GM23338 (cell line): ENCODE results near the gene AAR2. TPM values are rescaled to one million over a fixed set of nuclear protein-coding genes. Genes with fewer than 3 reads are reported as not detected.

Experiments
- ATAC-seq: fragments of 200-7000 bp; cut with Tn5 transposase; 3 replicates; pipeline ENCODE4 v1.9.1; 2020
- DNase-seq: peaks from one replicate; pipeline ENCODE4 v3.0.0-alpha.2; 2015; ENCODE audit warnings: low spot score
- H2AFZ ChIP-seq: fragments of 200-600 bp; sonication (generic); 2 replicates; pipeline ENCODE4 v1.8.0; 2016; ENCODE audit warnings: antibody characterized with exemption, mild to moderate bottlenecking, moderate library complexity
- H3F3A ChIP-seq: fragments of 200-600 bp; sonication (generic); replicated peaks from 2 replicates; pipeline ENCODE4 v1.8.0; 2017; ENCODE audit warnings: antibody characterized with exemption, mixed run types, low read depth
- H3K27ac ChIP-seq: fragments of 200-600 bp; sonication (generic); 2 replicates; pipeline ENCODE4 v1.6.1; 2016; ENCODE audit warnings: low read depth
- H3K27me3 ChIP-seq: fragments of 200-600 bp; sonication (generic); 2 replicates; pipeline ENCODE4 v1.8.0; 2016; ENCODE audit warnings: mild to moderate bottlenecking, mixed run types, moderate library complexity; ENCODE audit not compliant: insufficient read depth
- H3K36me3 ChIP-seq: fragments of 200-600 bp; sonication (generic); 2 replicates; pipeline ENCODE4 v1.8.0; 2016; ENCODE audit warnings: mild to moderate bottlenecking; ENCODE audit not compliant: insufficient read depth
- H3K4me1 ChIP-seq: fragments of 200-600 bp; sonication (generic); 2 replicates; pipeline ENCODE4 v1.8.0; 2016; ENCODE audit warnings: mild to moderate bottlenecking, moderate library complexity; ENCODE audit not compliant: insufficient read depth
- H3K4me2 ChIP-seq: fragments of 200-600 bp; sonication (generic); 2 replicates; pipeline ENCODE4 v1.7.1; 2017; ENCODE audit warnings: mixed run types
- H3K4me3 ChIP-seq: fragments of 200-600 bp; sonication (generic); 2 replicates; pipeline ENCODE4 v1.6.1; 2016; ENCODE audit warnings: mixed run types
- H3K79me2 ChIP-seq: fragments of 200-600 bp; sonication (generic); replicated peaks from 2 replicates; pipeline ENCODE4 v1.8.0; 2017; ENCODE audit warnings: mild to moderate bottlenecking; ENCODE audit not compliant: insufficient read depth
- H3K9me2 ChIP-seq: fragments of 200-600 bp; sonication (generic); 2 replicates; pipeline ENCODE4 v1.8.0; 2017; ENCODE audit not compliant: insufficient read depth
- H4K20me1 ChIP-seq: fragments of 200-600 bp; sonication (generic); replicated peaks from 2 replicates; pipeline ENCODE4 v1.8.0; 2017; ENCODE audit warnings: mild to moderate bottlenecking; ENCODE audit not compliant: insufficient read depth
- H3K27ac Mint-ChIP-seq: 2 replicates; pipeline ENCODE4 v1.8.0; 2020; ENCODE audit warnings: inconsistent platforms, mild to moderate bottlenecking, moderate library complexity, mixed read lengths
- H3K27me3 Mint-ChIP-seq: 3 replicates; pipeline ENCODE4 v1.8.0; 2022; ENCODE audit warnings: low read depth, mild to moderate bottlenecking, moderate library complexity, mixed read lengths, inconsistent platforms; ENCODE audit not compliant: insufficient read depth, poor library complexity
- H3K36me3 Mint-ChIP-seq: 3 replicates; pipeline ENCODE4 v1.8.0; 2021; ENCODE audit warnings: low read depth, mild to moderate bottlenecking, inconsistent platforms, moderate library complexity, mixed read lengths
- H3K4me1 Mint-ChIP-seq: 3 replicates; pipeline ENCODE4 v1.8.0; 2020; ENCODE audit warnings: mild to moderate bottlenecking, inconsistent platforms, mixed read lengths
- H3K4me3 Mint-ChIP-seq: 3 replicates; pipeline ENCODE4 v1.8.0; 2021; ENCODE audit warnings: moderate library complexity, mild to moderate bottlenecking, inconsistent platforms, mixed read lengths
- H3K9me3 Mint-ChIP-seq: 3 replicates; pipeline ENCODE4 v1.8.0; 2020; ENCODE audit warnings: moderate library complexity, mild to moderate bottlenecking, inconsistent platforms, mixed read lengths
- CREB1 ChIP-seq: fragments of 250-450 bp; sonication (Bioruptor Pico); IDR thresholded peaks from 2 replicates; pipeline ENCODE4 v1.5.0; 2020; ENCODE audit warnings: low read depth, mild to moderate bottlenecking, moderate library complexity
- CTCF ChIP-seq, 2 experiments: fragments of 200-600 bp in 1 of 2; sonication (generic) in 1 of 2; conservative IDR thresholded peaks; 2 replicates each; pipeline versions ENCODE4 v1.5.1 to v1.6.1; 2016 to 2017; ENCODE audit warnings: antibody characterized with exemption in 2 of 2, low read depth in 2 of 2, mild to moderate bottlenecking in 2 of 2, moderate library complexity in 1 of 2
- ETS1 ChIP-seq: IDR thresholded peaks from 2 replicates; pipeline ENCODE4 v1.6.1; 2016; ENCODE audit warnings: antibody characterized with exemption
- EZH2 ChIP-seq: fragments of 200-600 bp; sonication (generic); IDR thresholded peaks from one replicate; pipeline ENCODE4 v1.8.0; 2017; ENCODE audit warnings: antibody characterized with exemption, mild to moderate bottlenecking, low read depth; ENCODE audit not compliant: unreplicated experiment
- EZH2phosphoT487 ChIP-seq: fragments of 200-600 bp; sonication (generic); IDR thresholded peaks from one replicate; pipeline ENCODE4 v1.8.1; 2018; ENCODE audit warnings: antibody characterized with exemption; ENCODE audit not compliant: unreplicated experiment
- JUNB ChIP-seq: IDR thresholded peaks from one replicate; pipeline ENCODE4 v1.6.1; 2016; ENCODE audit warnings: antibody characterized with exemption; ENCODE audit not compliant: unreplicated experiment
- NANOG ChIP-seq: IDR thresholded peaks from 2 replicates; pipeline ENCODE4 v1.6.1; 2016; ENCODE audit warnings: antibody characterized with exemption, borderline replicate concordance
- POLR2AphosphoS5 ChIP-seq: IDR thresholded peaks from 2 replicates; pipeline ENCODE4 v1.6.1; 2016; ENCODE audit warnings: antibody characterized with exemption, low read depth
- REST ChIP-seq: IDR thresholded peaks from one replicate; pipeline ENCODE4 v1.6.1; 2018; ENCODE audit warnings: antibody characterized with exemption; ENCODE audit not compliant: unreplicated experiment
- STAT1 ChIP-seq: IDR thresholded peaks from one replicate; pipeline ENCODE4 v1.6.1; 2016; ENCODE audit warnings: antibody characterized with exemption; ENCODE audit not compliant: unreplicated experiment
- ZNF114 ChIP-seq: fragments of 250-450 bp; sonication (Bioruptor Pico); IDR thresholded peaks from 2 replicates; pipeline ENCODE4 v1.5.0; 2020; ENCODE audit warnings: mild to moderate bottlenecking, moderate library complexity
- ZNF331 ChIP-seq: fragments of 250-450 bp; sonication (Bioruptor Pico); IDR thresholded peaks from 2 replicates; pipeline ENCODE4 v1.5.0; 2020; ENCODE audit warnings: low read depth, mild to moderate bottlenecking, moderate library complexity
- ZNF462 ChIP-seq: fragments of 250-450 bp; sonication (Bioruptor Pico); IDR thresholded peaks from 2 replicates; pipeline ENCODE4 v1.5.0; 2020; ENCODE audit warnings: mild to moderate bottlenecking, moderate library complexity
- polyA plus RNA-seq: library from polyadenylated mRNA; unstranded; fragments of >200 nt; fragmentation: Nextera tagmentation; extraction: Ambion mirVana; gene quantifications from 2 replicates; pipeline ENCODE4 v1.2.1, GENCODE V29; 2016
- total RNA-seq: library from RNA; depleted of rRNA; stranded (reverse); fragments of >200 nt; shearing (Covaris generic); gene quantifications from 2 replicates; pipeline ENCODE4 v1.2.3, GENCODE V29; 2014

The AAR2 gene
- total and polyA plus RNA-seq, 2 experiments from 2014 or later = 15.8 to 32.6 TPM

- no peak overlapping the region for H3K4me3 Mint-ChIP-seq
Observed at GRCh38 chr20:36303020-36303595, 66.8 kb downstream of the AAR2 start.

More at GRCh38 chr20:36303020-36303595, 66.8 kb downstream of the AAR2 start:
- Histone ChIP-seq H3K9me2 (no peaks in the 10 kb centered on the region), H3K4me3 (no peak overlapping the region), H3F3A (0 out of 2 replicates have a peak, but pooled peaks cover under 1% of the 10 kb centered on the region), H2AFZ (no peak overlapping the region), H4K20me1 (no peaks in the 10 kb centered on the region; the same call in 1 of the 2 replicates), H3K4me1 (peaks cover 10% of the 10 kb centered on the region; the same call in 1 of the 2 replicates), H3K27ac (no peak overlapping the region), H3K36me3 (no peaks in the 10 kb centered on the region), H3K27me3 (peaks cover 36% of the 10 kb centered on the region), H3K4me2 (no peak overlapping the region), H3K79me2 (no peaks in the 10 kb centered on the region)
- Mint-ChIP-seq H3K4me1 (peaks cover 18% of the 10 kb centered on the region), H3K27ac (no peak overlapping the region), H3K9me3 (no peaks in the 10 kb centered on the region), H3K36me3 (no peaks in the 10 kb centered on the region), H3K27me3 (peaks cover 27% of the 10 kb centered on the region)
- TF ChIP-seq STAT1 = no peak
- no peak for TF ChIP-seq JUNB
- TF ChIP-seq CTCF (conservative IDR thresholded peaks at IDR 0.05; ENCODE audit: low read depth in 2 of 2) = no peak
- TF ChIP-seq REST = no peak
- no peak for TF ChIP-seq ZNF331 (CRISPR knock-in tag)
- no peak for TF ChIP-seq EZH2phosphoT487
- TF ChIP-seq ZNF462 (CRISPR knock-in tag) = no peak
- no peak for TF ChIP-seq CREB1 (CRISPR knock-in tag)
- no peak for TF ChIP-seq ZNF114 (CRISPR knock-in tag)
- TF ChIP-seq NANOG = no peak
- TF ChIP-seq POLR2AphosphoS5 = no peak
- no peak for TF ChIP-seq ETS1
- no peak for TF ChIP-seq EZH2
- DNase-seq = no peak
- ATAC-seq = no peak
